ENCODE data around the gene TGFBR2.

The TGFBR2 gene

DNA sequence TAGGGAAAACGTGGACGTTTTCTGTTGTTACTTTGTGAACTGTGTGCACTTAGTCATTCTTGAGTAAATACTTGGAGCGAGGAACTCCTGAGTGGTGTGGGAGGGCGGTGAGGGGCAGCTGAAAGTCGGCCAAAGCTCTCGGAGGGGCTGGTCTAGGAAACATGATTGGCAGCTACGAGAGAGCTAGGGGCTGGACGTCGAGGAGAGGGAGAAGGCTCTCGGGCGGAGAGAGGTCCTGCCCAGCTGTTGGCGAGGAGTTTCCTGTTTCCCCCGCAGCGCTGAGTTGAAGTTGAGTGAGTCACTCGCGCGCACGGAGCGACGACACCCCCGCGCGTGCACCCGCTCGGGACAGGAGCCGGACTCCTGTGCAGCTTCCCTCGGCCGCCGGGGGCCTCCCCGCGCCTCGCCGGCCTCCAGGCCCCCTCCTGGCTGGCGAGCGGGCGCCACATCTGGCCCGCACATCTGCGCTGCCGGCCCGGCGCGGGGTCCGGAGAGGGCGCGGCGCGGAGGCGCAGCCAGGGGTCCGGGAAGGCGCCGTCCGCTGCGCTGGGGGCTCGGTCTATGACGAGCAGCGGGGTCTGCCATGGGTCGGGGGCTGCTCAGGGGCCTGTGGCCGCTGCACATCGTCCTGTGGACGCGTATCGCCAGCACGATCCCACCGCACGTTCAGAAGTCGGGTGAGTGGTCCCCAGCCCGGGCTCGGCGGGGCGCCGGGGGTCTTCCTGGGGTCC, at the start of gene TGFBR2:
TGFBR2 (plus strand) TSS at position 301 of the 731 bp plus-strand sequence; CDS start at position 584, 283 bp downstream.
- DNase-seq (ENCODE audit: low read depth): peak; percentile 91
- peak within 1 kb of the TSS; percentile 75 for H3K4me3 ChIP-seq (ENCODE audit: low read length)
- TF ChIP-seq CTCF (conservative IDR thresholded peaks at IDR 0.05; ENCODE audit: low read depth, low read length): no peak

DNA sequence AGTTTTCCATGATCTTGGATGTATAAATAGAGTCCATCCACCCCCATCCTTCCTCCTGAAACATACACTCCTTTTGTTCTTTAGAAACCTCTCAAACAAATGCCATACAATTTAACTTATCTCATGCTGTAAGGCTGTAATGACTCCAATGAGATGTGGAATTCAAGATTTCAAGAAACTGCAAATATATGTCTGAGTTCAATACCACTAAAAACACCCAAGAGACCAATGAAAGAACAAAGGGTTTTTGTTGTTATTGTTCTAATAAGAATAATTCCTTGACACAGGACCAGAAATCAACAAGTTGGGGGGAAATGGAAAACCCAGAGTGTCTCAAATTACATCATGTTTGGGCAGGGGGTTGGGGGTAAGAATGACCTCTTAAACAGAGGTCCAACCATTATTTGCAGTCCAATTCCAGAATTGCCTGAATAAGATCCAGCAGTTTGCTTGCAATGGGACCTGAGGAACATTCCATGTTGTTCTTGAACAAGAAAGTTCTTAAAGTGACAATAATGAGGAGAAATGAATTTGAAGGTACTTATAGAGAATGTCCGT, 48.6 kb upstream of the TGFBR2 start:
- H3K4me3 ChIP-seq (ENCODE audit: low read length): no peak overlapping the region
- no peak for TF ChIP-seq CTCF (conservative IDR thresholded peaks at IDR 0.05; ENCODE audit: low read depth, low read length)
- DNase-seq (ENCODE audit: low read depth): no peak

- no peak for TF ChIP-seq CTCF (conservative IDR thresholded peaks at IDR 0.05; ENCODE audit: low read depth, low read length)
These were observed 42.4 kb upstream of the TGFBR2 start for GRCh38 chr3:30563956-30564355.

GRCh38 chr3:30567139-30567753, 39.2 kb upstream of the TGFBR2 start:
- TF ChIP-seq CTCF (conservative IDR thresholded peaks at IDR 0.05; ENCODE audit: low read depth, low read length): no peak
- H3K4me3 ChIP-seq (ENCODE audit: low read length): no peak overlapping the region
- no peak for DNase-seq (ENCODE audit: low read depth)

More at GRCh38 chr3:30563956-30564355, 42.4 kb upstream of the TGFBR2 start:
- DNase-seq (ENCODE audit: low read depth): no peak
- no peak overlapping the region for H3K4me3 ChIP-seq (ENCODE audit: low read length)

DNA sequence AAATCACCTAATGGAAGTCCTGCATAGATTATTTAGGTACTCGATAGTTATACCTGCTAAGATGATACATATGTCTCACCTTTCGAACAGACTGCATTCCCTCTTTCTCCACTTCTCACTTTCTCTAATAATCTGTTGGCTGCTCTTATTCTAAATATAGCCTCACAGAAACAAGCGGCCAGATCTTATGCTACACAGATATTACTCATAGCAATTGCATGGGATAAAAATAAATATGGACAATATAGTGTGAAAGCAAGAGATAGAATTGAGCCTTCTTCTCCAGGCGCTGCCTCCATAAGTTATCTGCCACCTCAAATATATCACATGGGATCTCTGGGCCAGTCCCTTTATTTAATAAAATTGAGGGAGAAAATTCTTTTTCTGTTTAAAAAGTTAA, 29.5 kb upstream of the TGFBR2 start:
- no peak for DNase-seq (ENCODE audit: low read depth)
- H3K4me3 ChIP-seq (ENCODE audit: low read length): no peak overlapping the region
- TF ChIP-seq CTCF (conservative IDR thresholded peaks at IDR 0.05; ENCODE audit: low read depth, low read length): no peak

DNA sequence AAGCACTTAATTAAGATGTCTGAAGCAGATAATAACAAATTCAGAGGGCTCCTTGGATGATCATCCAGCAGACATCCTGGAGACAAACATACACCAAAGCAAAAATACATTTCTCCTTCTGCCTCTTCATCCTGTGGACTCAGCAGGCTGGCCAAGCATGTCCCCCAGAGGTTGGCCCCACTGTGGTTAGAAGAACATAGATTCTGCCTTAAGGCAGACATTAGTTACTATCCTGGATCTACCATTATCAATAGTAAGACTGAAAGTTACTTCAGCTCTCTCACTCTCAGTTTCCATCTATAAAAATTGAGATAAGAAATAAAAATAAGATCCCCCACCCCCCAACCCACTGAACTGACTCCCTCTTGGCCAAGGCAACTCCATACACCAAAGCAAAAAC, 28.6 kb upstream of the TGFBR2 start:
- no peak overlapping the region for H3K4me3 ChIP-seq (ENCODE audit: low read length)
- DNase-seq (ENCODE audit: low read depth): no peak
- no peak for TF ChIP-seq CTCF (conservative IDR thresholded peaks at IDR 0.05; ENCODE audit: low read depth, low read length)

Data from retinal pigment epithelial cell (primary cell).